NCI-H1930 (cell line): Measurements from ENCODE around the gene ZSWIM6.

ENCODE experiments used
- DNase-seq, 2 experiments: peaks; one replicate each; lab custom pipeline; 2025; lab: John Stamatoyannopoulos, UW

ZSWIM6 gene

DNA sequence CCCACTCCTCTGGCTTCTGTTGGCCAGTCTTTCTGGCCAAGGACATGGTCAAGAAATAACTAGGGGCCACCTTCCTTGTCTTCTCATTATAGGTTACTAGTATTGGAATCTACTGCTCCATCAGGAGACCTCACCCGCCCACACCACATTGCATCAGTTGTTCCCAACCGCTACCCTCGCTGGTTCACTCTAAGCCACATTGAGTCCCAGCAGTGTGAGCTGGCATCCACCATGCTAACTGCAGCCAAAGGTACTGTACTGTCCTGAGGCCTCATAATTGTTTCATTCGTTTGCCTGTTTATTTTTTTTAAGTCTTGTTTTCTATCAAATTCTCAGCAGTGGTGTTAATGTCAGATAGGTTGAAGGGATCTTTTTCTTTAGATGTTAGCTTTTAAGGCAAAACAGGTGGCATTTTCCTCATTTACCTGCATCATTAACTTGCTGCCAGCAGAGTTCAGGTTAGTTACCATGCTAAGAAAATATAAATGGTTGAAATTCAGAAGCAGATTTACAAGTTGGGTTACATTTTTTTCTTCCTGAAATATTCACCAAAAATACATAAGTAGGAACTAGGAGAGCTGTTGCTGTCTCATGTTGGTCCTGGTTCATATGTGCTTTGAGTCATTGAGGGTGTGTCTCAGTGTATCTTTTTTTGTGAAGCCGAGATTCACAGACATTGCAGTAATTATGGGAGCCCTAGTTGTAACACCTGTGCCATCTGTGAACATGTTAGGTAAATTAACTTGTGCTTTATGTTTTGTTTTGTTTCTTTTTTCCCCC is 206.9 kb downstream of the ZSWIM6 start:
- DNase-seq: no peak

DNA sequence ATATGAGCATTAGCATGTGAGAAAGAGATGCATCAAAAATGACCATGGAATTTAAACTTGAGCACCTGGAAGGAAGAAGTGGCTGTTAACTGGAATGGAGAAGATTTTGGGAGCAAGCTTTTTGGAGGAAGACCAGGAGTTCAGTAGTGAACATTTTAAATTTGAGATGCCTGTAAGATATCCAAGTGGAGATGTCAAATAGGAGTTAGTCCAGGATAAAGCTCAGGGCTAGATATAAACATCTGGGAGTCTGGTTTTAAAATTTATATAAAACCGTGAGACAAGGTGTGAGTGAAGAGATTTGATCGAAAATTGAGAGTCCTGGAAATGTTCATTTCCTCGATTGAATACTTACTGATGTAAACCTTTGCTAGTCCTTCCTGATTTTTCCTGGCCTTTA is 217.5 kb downstream of the ZSWIM6 start:
- DNase-seq: no peak

DNA sequence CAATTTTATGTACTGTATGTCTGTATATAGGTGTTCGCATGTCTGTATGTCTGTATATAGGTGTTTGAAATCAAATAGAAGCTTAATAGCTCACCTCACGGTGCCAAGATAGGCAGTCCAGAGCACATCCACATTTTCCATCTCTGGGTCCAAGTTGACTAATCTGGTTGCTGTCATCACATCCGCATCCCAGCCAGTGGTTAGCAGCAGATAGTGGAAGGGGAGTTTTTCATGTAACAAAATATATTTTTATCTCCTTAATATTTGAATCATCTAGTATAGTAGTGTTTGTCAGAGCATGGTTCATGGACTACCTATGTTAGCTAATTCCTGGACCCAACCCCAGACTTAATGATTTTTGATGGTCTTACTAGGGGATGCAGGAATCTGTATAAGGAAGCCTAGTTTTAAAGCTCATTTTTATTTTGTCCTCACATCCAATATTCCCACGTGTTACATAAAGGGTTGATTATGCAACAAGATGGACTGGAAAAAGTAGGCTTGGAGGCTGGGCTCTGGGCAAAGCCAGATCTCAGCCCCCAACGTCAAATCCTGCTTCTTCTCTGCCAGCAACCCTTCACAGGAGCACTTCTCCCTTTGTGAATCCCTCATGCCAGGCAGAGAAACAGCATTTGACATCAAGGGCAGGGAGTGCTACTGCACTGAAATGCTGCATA is 219.7 kb downstream of the ZSWIM6 start:
- DNase-seq: no peak

DNA sequence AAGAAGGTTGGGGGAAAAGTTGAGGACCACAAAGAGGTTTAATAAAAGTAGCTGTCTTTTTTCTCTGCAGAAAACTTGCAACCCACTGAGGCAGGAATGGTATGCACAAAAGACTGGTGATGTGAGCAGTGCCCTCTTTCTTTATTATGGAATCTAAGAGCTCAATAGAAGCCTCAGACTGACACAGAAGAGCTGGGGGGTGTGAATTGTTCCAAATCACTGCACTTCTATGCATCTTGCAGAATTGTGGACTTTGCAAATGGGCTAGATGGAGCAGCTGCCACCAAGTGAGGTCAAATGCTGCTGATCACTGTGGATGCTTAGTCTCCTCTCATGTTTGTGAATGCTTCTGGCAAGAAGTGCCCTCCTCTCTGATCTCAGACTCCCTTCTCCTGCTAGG is 227.1 kb downstream of the ZSWIM6 start:
- no peak for DNase-seq

DNA sequence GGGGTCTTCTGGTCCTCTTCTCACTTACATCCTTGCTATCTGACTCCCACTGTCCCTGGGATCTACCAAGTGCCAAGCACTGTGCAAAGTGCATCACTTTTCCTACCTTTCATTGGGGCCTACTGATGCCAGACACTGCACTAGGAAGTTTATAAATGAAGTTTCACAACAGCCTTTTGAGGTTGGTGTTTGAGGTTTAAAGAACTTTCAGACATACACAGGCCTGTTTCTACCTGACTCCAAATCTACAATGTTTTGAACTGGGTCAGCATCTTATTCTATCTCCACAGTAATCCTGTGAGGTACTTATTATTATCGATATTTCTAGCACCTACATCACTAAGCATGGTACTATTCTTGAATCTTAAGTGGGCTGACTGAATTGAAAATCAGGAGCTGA is 227.7 kb downstream of the ZSWIM6 start:
- DNase-seq: no peak

DNA sequence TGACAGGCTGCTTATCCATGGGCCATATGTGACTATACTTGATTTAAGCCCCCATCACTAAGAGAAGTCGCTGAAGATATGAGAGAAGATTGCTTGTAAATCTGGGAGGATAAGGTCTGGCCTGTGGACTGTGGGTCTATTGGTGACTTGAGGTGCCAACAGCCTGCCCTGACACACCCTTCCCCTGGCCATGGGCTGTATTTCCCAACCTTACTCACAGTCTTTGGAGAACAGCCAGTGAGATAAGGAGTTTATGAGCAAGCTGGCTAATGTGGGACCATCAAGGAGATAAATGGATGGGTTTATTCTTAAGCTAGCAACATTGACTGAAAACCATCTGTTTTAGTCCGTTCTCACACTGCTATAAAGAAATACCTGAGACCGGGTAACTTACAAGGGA is 231.3 kb downstream of the ZSWIM6 start:
- DNase-seq: no peak

DNA sequence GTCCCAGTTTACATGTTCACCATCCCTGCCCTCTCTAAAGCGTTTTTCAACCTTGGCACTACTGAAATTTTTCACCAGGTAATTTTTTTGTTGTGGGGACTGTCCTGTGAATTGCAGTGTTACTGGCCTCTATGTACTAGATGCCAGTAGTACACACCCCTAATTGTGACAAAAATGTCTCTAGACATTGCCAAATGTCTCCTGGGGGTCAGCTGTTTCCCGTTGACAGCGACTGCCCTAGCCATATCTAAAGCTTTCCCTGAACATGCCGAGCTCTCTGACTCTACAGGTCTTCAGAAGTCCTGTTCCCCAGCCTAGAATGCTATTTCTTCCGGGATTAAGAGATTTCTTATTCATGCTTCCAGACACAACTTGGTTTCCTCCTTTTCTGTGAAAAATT is 235.3 kb downstream of the ZSWIM6 start:
- DNase-seq: no peak

DNA sequence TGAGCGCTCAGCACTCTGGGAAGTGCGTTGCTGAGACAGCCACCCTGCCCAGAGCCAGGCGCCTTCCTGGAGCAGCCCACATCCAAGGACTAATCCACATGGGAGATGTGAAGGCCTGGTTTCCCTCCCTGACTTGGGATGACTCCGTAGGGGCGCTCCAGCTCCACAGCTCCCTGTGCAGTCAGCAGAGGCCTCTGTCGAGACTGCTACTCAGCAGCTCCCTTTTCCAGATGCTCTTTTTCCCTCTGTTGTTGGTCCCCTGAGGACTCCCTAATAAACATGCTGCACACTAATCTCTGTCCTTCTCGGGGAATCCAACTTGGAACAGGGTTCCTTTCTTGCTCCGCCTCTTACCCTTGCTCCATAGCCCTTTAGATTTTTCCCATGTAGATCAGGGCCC is 237.3 kb downstream of the ZSWIM6 start:
- no peak for DNase-seq

DNA sequence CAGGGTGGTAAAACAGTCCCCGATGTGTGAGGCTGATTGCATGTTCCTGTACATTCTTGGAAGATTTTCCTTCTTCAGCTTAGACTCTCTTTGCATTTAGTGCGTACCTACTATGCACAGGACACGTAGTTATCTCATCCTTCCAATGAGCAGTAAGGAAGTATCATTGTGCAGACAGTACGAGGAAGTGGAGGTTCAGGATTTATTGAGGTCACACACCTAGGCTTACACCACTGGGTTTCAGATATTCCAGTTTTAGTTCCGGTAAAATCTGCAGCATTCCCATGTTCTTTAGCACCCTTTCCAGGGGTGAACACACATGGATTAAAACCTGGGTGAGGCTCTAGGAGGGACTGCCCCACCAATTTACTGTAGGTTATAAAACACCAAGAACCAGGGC is 238.7 kb downstream of the ZSWIM6 start:
- no peak for DNase-seq

DNA sequence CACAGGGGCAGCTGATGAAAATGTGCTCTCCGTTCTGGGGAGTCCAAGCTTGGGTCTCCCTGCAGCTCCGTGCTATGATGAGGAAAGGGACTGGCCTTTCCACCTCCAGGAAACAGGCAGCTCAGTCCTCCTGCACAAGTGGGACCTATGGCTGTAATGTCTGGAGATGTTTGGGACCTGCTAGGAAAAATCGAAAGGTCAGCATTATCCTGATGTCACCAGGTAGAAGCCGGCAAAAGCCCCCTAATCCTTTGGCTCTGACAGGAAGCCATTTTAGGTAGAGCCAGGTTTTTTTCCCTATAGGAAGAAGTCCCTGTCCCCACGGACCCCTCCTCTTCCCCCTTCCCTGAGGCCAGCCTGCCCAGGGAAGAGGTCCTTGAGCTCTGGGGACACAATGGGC is 240.9 kb downstream of the ZSWIM6 start:
- DNase-seq: no peak

DNA sequence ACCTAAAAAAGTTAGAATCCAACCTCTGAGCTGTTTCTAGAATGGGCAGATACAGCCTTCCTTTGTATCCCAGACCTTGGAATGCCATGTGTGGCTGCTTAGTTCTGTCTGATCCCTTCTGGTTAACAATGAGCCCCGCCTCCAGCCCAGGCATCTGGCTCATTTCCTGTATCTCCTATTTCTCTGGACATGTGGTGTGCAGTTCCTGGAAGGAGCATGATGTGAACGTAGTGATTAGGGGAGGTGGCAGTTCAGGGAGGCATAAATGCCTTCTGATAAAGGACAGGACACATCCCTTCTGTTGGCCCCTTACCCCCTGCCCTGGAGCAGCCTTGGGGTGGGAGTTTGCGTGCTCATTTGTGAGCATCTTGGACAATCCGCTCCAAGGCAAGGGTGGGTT is 243.0 kb downstream of the ZSWIM6 start:
- DNase-seq: no peak

DNA sequence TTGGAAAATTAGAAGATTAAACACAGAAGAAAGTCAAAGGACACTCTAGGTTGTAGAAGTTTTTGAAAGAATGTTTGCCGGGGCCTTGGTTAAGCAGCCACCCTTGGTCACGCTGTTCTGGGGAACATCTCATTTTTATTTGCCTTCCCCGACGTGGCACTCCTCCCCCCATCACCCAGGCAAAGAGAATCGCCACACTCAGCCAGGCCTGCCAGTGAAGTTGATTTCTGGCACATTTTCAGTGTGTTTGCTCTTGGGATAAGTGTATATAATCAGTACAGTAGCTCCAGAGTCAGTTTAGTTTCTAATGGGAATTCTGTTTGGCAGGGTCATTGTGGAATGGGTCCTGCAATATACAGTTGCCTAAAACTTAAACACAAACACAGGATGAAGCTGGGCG is 243.5 kb downstream of the ZSWIM6 start:
- DNase-seq: no peak

DNA sequence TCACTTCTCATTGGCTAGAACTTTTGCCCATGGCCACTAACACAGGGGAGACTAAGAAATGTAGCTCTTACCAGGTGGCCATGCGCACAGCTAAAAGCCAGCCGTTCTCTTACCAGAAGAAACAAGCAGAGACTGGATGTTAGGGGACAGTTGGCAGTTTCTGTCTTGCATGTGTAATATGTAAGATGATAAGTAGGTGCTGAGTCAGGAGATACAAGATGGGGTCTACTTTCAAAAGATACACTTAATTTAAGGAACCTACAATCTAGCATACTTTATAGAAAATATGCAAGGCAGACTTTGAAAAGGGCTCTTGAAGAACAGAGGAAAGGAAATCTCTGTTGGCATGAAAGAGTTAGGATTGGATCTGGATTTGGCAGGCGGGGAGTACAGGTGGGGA is 244.5 kb downstream of the ZSWIM6 start:
- DNase-seq: no peak

DNA sequence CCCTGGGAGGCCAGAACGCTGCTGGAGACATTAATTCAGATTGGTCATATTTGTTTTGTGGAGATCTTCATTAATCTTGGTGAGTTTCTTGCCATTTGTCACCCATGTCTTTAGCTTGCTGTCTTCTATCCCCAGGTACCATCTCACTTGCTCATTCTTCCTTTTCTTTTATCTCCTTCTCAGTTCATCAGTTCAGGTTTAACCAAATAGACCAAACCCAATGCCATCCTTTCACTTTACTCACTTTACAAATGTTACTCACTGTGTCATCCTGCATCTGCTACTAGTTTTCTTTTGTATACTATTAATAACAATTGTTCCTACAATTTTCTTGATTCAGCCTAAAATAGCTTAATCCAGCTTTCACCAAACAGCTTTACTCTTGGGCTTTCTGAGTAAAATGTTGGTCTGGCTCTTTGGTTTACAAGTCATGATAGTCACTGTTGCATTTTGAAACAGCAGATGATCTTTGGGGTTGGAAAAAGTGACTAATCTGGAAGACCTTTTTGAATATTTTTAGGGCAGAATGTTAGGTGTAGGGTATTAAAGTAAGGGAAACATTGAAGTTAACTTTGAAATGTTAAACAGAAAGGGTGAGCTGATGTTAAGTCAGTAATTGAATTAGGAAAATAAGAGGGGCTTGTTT is 246.9 kb downstream of the ZSWIM6 start:
- no peak for DNase-seq

DNA sequence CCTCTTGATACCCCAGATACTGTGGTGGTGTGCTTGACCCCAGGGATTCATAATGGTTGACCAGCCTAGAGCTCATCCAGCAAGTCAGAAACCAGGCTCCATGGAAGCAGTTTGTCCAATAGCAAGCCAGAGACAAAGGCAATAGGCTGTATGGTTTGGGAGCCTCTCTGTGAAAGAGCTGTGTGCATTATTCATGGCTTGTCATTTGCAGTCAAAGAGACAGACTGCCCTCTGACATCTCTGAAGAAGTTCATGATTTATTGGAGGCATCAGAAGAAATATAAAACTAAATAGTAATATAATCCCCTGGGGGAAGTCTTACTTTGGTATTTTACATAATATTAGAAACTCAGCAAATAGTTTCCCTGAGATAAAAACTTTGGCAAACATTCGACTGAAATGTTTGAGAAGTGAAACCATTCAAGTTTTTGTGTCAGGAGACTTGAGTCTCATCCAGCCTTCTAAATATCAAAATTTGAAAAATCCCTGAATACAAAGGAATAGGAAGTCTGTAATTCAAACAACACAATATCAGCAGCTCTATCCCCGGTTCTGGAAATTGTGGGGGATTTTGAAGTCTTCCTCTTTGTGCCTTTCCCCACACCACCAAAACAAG is 250.3 kb downstream of the ZSWIM6 start:
- DNase-seq: no peak

DNA sequence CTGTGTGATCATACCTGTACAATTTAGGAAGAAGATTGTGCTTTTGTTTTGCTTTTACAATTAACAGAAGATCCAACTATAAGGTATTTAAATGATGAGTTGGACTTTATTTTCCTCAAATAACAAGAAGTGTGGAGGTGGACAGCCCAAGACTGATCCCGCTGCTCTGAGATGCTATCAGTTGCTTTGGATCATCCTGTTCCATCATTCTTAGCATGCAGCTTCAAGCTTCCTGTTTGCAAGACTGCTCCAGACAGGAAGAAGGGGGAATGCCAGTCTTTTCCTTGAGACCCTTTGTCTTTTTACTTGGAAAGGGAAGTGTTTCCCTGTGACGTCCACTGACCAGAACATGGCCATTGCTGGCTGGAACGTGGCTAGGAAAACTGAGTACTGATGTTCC is 250.8 kb downstream of the ZSWIM6 start:
- no peak for DNase-seq

DNA sequence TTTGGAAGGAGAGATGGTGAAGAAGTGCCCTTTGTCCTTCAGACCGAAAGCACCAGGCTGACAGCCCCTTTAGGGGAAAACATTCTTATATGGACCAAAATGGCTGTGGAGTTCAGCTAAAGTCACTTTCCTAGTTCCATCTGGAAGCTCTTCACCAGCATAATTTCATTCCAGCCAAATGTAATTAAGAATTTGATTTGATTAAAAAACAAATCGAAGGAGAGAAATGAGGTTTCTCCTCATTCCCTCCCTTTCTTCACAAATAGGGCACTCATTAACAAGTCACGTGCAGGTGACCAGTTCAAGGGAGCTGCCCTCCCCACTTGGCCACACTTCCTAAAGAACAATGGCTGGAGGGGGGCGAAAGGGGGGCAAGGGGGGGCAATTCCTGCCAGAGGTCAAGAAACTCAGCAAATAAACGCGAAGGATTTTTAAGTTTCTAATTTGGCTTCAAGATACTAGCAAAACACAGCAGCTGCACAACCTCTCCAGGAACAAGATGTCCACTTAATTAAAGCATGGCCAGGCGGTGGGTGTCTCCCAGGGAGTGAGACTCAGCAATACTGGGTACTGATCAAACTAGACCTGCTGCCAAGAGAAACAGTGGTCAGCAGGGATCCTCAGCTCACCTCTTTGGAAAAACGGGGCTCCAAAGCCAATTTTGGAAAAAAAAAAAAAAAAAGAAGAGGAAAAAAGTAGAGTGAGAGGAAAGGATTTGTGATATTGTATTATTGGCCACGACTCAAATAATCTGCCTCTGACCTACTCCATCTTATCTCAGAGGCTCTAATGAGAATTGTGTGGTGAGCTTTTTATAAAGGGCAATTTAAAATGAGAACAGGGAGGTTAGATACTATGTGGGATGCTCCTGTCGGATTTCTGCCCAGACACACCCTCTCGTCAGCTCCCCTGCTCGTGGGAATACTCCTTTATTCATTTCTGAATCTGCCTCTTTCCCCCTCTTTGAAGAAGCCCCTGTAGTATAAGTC is 254.3 kb downstream of the ZSWIM6 start:
- no peak for DNase-seq

DNA sequence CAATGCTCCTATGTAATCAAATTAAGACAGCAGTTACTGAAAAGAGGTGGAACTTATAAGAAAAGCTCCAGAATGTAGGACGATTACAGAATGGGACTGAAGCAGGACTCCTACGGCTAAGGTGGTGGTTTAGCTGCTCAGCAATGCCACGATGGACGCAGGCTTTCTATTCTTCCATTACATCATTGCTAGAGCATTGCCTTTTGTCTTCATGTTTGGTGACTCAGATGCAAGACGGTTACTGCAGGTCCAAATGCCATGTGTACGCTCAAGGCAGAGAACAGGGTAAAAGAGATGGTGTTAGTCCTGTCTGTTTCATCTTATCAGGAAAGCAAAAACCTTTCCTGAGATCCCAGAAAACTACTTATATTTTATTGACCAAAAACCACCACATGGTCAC is 255.1 kb downstream of the ZSWIM6 start:
- no peak for DNase-seq

DNA sequence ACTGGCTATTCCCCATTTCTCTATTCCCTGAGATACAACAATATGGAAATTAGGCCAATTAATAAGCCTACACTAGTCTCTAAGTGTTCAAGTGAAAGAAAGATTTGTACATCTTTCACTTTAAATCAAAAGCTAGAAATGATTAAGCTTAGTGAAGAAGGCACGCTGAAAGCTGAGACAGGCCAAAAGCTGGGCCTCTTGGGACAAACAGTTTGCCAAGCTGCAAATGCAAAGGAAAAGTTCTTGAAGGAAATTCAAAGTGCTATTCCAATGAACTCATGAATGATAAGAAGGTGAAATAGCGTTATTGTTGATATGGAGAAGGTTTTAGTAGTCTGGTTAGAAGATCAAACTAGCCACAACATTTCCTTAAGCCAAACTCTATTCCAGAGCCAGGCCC is 256.2 kb downstream of the ZSWIM6 start:
- no peak for DNase-seq

DNA sequence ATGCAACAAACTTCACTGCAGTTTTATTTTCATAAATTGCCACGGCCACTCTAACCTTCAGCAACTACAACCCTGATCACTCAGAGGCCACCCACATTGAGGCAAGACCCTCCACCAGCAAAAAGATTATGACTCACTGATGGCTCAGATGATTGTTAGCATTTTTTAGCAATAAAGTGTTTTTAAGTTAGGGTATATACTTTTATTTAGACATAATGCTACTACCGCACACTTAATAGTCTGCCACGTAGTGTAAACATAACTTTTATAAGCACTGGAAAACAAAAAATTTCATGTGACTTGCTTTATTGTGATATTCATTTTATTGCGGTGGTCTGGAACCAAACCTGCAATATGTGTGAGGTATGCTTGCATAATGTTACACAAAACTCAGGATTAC is 257.9 kb downstream of the ZSWIM6 start:
- no peak for DNase-seq

DNA sequence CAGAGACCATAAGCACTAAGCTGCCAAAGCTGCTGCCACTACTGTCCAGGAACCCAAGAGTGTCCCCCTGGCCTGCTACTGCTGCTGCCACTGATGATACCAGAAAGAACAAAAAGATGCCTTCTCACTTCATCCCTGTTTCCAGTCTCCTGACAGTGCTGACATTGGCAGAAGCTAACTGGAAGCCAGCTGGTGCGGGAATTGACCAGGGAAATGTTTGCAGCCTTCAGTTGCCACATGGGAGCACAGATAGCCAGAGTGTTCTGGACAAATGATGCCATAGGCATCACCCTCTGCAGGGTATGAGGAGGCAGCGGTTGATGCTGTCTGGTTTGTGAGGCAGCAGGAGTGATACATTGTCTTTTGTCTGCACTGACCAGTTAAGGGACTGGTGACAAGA is 258.4 kb downstream of the ZSWIM6 start:
- DNase-seq: no peak

DNA sequence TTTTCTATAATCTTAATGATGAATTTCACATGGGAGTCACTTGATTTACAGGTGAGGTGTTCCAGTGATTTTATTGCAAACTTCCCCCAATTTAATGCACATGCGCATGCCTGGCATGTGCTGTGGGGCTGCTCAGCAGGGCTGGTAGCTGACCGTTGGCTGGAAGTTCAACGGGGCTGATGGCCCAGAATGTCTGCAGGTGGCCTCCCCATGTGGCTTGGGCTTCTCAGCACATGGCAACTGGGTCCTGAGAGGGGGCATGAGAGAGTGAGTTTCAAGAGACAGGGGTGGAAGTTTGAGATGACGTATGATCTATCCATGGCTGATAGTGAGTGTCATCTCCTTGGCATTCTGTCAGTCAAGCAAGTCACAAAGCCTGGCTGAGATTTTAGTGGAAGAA is 259.8 kb downstream of the ZSWIM6 start:
- no peak for DNase-seq
